Measurements from ENCODE around the gene CD79B.
"Not testable (repeated sequence)": the region's sequence is repeated elsewhere in the genome, so short reads cannot be mapped to it uniquely, and the experiment has no call there.

Gene CD79B

DNA sequence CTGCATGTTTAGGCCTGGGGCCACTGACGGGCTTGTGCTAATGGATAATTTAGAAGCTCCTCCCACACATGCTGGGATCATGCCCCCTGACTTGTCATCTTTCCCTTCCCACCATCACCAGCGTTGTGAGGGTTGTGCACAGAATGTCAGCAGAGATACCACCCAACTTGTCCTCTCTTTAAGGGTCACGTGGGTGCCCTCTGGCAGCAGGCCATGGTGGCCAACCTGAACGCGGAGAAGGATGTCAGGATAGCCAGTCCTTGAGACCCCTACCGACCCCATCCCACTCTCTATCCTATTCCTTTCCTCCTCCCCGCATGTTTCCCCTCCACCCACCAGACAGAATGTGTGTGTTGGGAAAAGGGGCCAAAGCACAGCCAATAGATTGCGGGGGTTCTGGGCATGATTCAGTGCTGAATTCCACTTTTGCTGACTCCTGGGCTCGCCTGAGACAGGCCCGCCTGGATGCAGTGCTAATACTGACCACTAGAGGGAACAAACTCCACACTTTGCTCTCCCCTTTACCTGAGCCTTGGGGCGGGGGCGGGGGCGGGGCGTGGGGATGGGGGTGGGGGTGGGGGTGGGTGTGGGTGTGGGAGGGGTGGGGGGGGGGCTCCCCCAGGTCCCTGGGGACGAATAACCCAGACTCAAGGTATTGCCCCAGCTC, 50.1 kb downstream of the CD79B start, which contains the start of gene GH2:
GH2 (minus strand) TSS at position 10 of the 667 bp plus-strand sequence. CDS start 143 bp downstream, outside the sequence.
- Histone ChIP-seq H3K4me1 (ENCODE audit: control insufficient read depth in 1 of 2, insufficient read depth in 2 of 2, low read length in 2 of 2) (no peaks in the 10 kb centered on the region), H3K9me3 (ENCODE audit: control insufficient read depth in 1 of 2, low read length in 2 of 2) (no peaks in the 10 kb centered on the region), H3K36me3 (ENCODE audit: control insufficient read depth in 1 of 2, insufficient read depth in 2 of 2, low read length in 2 of 2) (no peaks in the 10 kb centered on the region), H3K4me3 (ENCODE audit: low read depth in 1 of 2, low read length in 2 of 2) (no peak within 1 kb of the TSS), H3K27ac (ENCODE audit: low read length) (no peak within 1 kb of the TSS), H3K27me3 (ENCODE audit: low read depth, low read length) (no peaks in the 10 kb centered on the region)

DNA sequence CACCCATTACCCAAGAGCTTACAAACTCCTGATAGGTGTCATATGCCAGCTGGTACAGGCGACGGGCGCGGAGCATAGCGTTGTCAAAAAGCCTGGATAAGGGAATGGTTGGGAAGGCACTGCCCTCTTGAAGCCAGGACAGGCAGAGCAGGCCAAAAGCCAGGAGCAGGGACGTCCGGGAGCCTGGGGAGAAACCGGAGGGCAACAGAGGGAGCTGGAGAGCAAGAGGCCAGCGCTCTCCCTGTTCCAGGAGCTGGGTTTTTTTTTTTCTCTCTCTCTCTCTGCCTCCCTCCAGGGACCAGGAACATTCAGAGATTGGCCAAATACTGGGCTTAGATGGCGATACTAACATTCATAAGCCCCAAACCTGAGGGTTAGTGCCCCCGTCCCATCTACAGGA, 50.8 kb downstream of the CD79B start:
- not testable (repeated sequence) for H3K27me3 ChIP-seq (ENCODE audit: low read depth, low read length); H3K4me1 ChIP-seq (ENCODE audit: control insufficient read depth in 1 of 2, insufficient read depth in 2 of 2, low read length in 2 of 2); H3K9me3 ChIP-seq (ENCODE audit: control insufficient read depth in 1 of 2, low read length in 2 of 2); H3K4me3 ChIP-seq (ENCODE audit: low read depth in 1 of 2, low read length in 2 of 2); H3K36me3 ChIP-seq (ENCODE audit: control insufficient read depth in 1 of 2, insufficient read depth in 2 of 2, low read length in 2 of 2); H3K27ac ChIP-seq (ENCODE audit: low read length)

- Histone ChIP-seq H3K9me3 (ENCODE audit: control insufficient read depth in 1 of 2, low read length in 2 of 2) (no peaks in the 10 kb centered on the region), H3K4me3 (ENCODE audit: low read depth in 1 of 2, low read length in 2 of 2) (no peak overlapping the region), H3K36me3 (ENCODE audit: control insufficient read depth in 1 of 2, insufficient read depth in 2 of 2, low read length in 2 of 2) (no peaks in the 10 kb centered on the region), H3K4me1 (ENCODE audit: control insufficient read depth in 1 of 2, insufficient read depth in 2 of 2, low read length in 2 of 2) (no peaks in the 10 kb centered on the region), H3K27ac (ENCODE audit: low read length) (no peak overlapping the region), H3K27me3 (ENCODE audit: low read depth, low read length) (no peaks in the 10 kb centered on the region)
These were observed 51.4 kb downstream of the CD79B start for GRCh38 chr17:63880706-63881105.

All from muscle layer of duodenum (tissue), 2 donors.